ENCODE data around the gene DUSP5. TPM values are rescaled to one million over a fixed set of nuclear protein-coding genes. Genes with fewer than 3 reads are reported as not detected.

Gene DUSP5
- total and polyA plus RNA-seq, 9 donors, result 2.5 to 21.6 (median 6.2) TPM

- intact Hi-C loops (cut with DNase I), result no loop called here
- Histone ChIP-seq H3K9me3 (no peaks in the 10 kb centered on the region), H3K4me1 (ENCODE audit: insufficient read depth) (no peaks in the 10 kb centered on the region), H3K27ac (no peak overlapping the region), H3K4me3 (no peak overlapping the region), H3K36me3 (no peaks in the 10 kb centered on the region), H3K27me3 (no peaks in the 10 kb centered on the region)
- whole genome bisulfite sequencing, 3 donors, result 62 to 82% (median 71%) methylated on average over 1 of the region's 1 CpG
- TF ChIP-seq EP300 (IDR thresholded peaks at IDR 0.05) (no peak), CTCF (IDR thresholded peaks at IDR 0.05) (no peak), POLR2A (IDR thresholded peaks at IDR 0.05) (no peak)
- no peak for DNase-seq
These were observed 18.0 kb upstream of the DUSP5 start for GRCh38 chr10:110479710-110480109.

GRCh38 chr10:110480387-110480786, 17.3 kb upstream of the DUSP5 start:
- intact Hi-C loops (cut with DNase I), result no loop called here
- H3K36me3 ChIP-seq, result no peaks in the 10 kb centered on the region
- no peaks in the 10 kb centered on the region for H3K27me3 ChIP-seq
- H3K9me3 ChIP-seq, result no peaks in the 10 kb centered on the region
- H3K27ac ChIP-seq, result no peak overlapping the region
- 74 to 96% (median 92%) methylated on average over 3 of the region's 3 CpGs for WGBS, 3 donors
- no peak for DNase-seq
- H3K4me1 ChIP-seq (ENCODE audit: insufficient read depth), result no peaks in the 10 kb centered on the region
- H3K4me3 ChIP-seq, result no peak overlapping the region
- TF ChIP-seq CTCF (IDR thresholded peaks at IDR 0.05) (no peak), POLR2A (IDR thresholded peaks at IDR 0.05) (no peak), EP300 (IDR thresholded peaks at IDR 0.05) (no peak)

- intact Hi-C loops (cut with DNase I), result no loop called here
- no peaks in the 10 kb centered on the region for H3K27me3 ChIP-seq
- no peak overlapping the region for H3K27ac ChIP-seq
- peaks cover 1% of the 10 kb centered on the region for H3K4me1 ChIP-seq (ENCODE audit: insufficient read depth)
- no peaks in the 10 kb centered on the region for H3K36me3 ChIP-seq
- TF ChIP-seq CTCF (IDR thresholded peaks at IDR 0.05) (no peak), POLR2A (IDR thresholded peaks at IDR 0.05) (no peak), EP300 (IDR thresholded peaks at IDR 0.05) (no peak)
- no peak overlapping the region for H3K4me3 ChIP-seq
- no peaks in the 10 kb centered on the region for H3K9me3 ChIP-seq
- WGBS, 3 donors, result 17 to 33% (median 21%) methylated on average over 1 of the region's 1 CpG
- no peak for DNase-seq
These were observed 15.8 kb upstream of the DUSP5 start for GRCh38 chr10:110481919-110482318.

- no peaks in the 10 kb centered on the region for H3K27me3 ChIP-seq
- no peak for DNase-seq
- WGBS, 3 donors, result 48 to 57% (median 54%) methylated on average over 2 of the region's 2 CpGs
- peaks cover 1% of the 10 kb centered on the region for H3K4me1 ChIP-seq (ENCODE audit: insufficient read depth)
- no peaks in the 10 kb centered on the region for H3K9me3 ChIP-seq
- TF ChIP-seq EP300 (IDR thresholded peaks at IDR 0.05) (no peak), POLR2A (IDR thresholded peaks at IDR 0.05) (no peak), CTCF (IDR thresholded peaks at IDR 0.05) (no peak)
- no peak overlapping the region for H3K27ac ChIP-seq
- no peaks in the 10 kb centered on the region for H3K36me3 ChIP-seq
- H3K4me3 ChIP-seq, result no peak overlapping the region
- intact Hi-C loops (cut with DNase I), result no loop called here
These were observed 14.1 kb upstream of the DUSP5 start for GRCh38 chr10:110483633-110484032.

- H3K27me3 ChIP-seq, result no peaks in the 10 kb centered on the region
- TF ChIP-seq POLR2A (IDR thresholded peaks at IDR 0.05) (no peak), CTCF (IDR thresholded peaks at IDR 0.05) (no peak), EP300 (IDR thresholded peaks at IDR 0.05) (no peak)
- H3K4me1 ChIP-seq (ENCODE audit: insufficient read depth), result peaks cover 1% of the 10 kb centered on the region
- H3K36me3 ChIP-seq, result no peaks in the 10 kb centered on the region
- intact Hi-C loops (cut with DNase I), result no loop called here
- 48 to 65% (median 57%) methylated on average over 3 of the region's 3 CpGs for WGBS, 3 donors
- H3K9me3 ChIP-seq, result no peaks in the 10 kb centered on the region
- DNase-seq, result no peak
- no peak overlapping the region for H3K27ac ChIP-seq
- H3K4me3 ChIP-seq, result no peak overlapping the region
These were observed 12.2 kb upstream of the DUSP5 start for GRCh38 chr10:110485541-110485940.
